SIG-M5 treated with dmso at 0.1 percent for 504 hours (cell line): ENCODE results near the gene SLC23A3.

ENCODE experiments used
- DNase-seq: peaks from one replicate; lab custom pipeline; 2025; ENCODE audit not compliant: unreplicated experiment; lab: John Stamatoyannopoulos, UW

SLC23A3 gene

GRCh38 chr2:219155054-219155644 is 14.7 kb downstream of the SLC23A3 start:
- peak; percentile 82 for DNase-seq

GRCh38 chr2:219149667-219150066 is 20.2 kb downstream of the SLC23A3 start:
- DNase-seq, result no peak

- DNase-seq, result peak; percentile 46
Measured at GRCh38 chr2:219142329-219142728, 27.5 kb downstream of the SLC23A3 start.

- DNase-seq, result no peak
Measured at GRCh38 chr2:219140722-219141121, 29.1 kb downstream of the SLC23A3 start.

- DNase-seq, result peak; percentile 98
Measured at GRCh38 chr2:219133976-219134375, 35.9 kb downstream of the SLC23A3 start.

- DNase-seq, result no peak
Measured at GRCh38 chr2:219131744-219132143, 38.1 kb downstream of the SLC23A3 start.

GRCh38 chr2:219131327-219131726 is 38.5 kb downstream of the SLC23A3 start:
- DNase-seq, result no peak

GRCh38 chr2:219129589-219129988 is 40.2 kb downstream of the SLC23A3 start:
- DNase-seq, result no peak

- DNase-seq, result no peak
Measured at GRCh38 chr2:219128396-219128795, 41.4 kb downstream of the SLC23A3 start.

- no peak for DNase-seq
Measured at GRCh38 chr2:219127037-219127635, 42.7 kb downstream of the SLC23A3 start.

- peak; percentile 26 for DNase-seq
Measured at GRCh38 chr2:219126555-219126954, 43.3 kb downstream of the SLC23A3 start.

GRCh38 chr2:219125886-219126270 is 44.0 kb downstream of the SLC23A3 start:
- no peak for DNase-seq

- DNase-seq, result peak; percentile 47
Measured at GRCh38 chr2:219125225-219125885, 44.5 kb downstream of the SLC23A3 start.

- DNase-seq, result no peak
Measured at GRCh38 chr2:219124381-219125110, 45.3 kb downstream of the SLC23A3 start.

- DNase-seq, result no peak
Measured at GRCh38 chr2:219123356-219124135, 46.3 kb downstream of the SLC23A3 start.

- DNase-seq, result no peak
Measured at GRCh38 chr2:219122202-219122980, 47.4 kb downstream of the SLC23A3 start.

- DNase-seq, result no peak
Measured at GRCh38 chr2:219120082-219120481, 49.7 kb downstream of the SLC23A3 start.

GRCh38 chr2:219119422-219120043 is 50.3 kb downstream of the SLC23A3 start:
- peak; percentile 38 for DNase-seq

- DNase-seq, result no peak
Measured at GRCh38 chr2:219118504-219118903, 51.3 kb downstream of the SLC23A3 start.
